Measurements from ENCODE around the gene SYNGR3.
A peak's percentile ranks its signal among the peaks of the same experiment; 100 is the strongest.
"Not testable (repeated sequence)": the region's sequence is repeated elsewhere in the genome, so short reads cannot be mapped to it uniquely, and the experiment has no call there.

The SYNGR3 gene, protein sequence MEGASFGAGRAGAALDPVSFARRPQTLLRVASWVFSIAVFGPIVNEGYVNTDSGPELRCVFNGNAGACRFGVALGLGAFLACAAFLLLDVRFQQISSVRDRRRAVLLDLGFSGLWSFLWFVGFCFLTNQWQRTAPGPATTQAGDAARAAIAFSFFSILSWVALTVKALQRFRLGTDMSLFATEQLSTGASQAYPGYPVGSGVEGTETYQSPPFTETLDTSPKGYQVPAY

DNA sequence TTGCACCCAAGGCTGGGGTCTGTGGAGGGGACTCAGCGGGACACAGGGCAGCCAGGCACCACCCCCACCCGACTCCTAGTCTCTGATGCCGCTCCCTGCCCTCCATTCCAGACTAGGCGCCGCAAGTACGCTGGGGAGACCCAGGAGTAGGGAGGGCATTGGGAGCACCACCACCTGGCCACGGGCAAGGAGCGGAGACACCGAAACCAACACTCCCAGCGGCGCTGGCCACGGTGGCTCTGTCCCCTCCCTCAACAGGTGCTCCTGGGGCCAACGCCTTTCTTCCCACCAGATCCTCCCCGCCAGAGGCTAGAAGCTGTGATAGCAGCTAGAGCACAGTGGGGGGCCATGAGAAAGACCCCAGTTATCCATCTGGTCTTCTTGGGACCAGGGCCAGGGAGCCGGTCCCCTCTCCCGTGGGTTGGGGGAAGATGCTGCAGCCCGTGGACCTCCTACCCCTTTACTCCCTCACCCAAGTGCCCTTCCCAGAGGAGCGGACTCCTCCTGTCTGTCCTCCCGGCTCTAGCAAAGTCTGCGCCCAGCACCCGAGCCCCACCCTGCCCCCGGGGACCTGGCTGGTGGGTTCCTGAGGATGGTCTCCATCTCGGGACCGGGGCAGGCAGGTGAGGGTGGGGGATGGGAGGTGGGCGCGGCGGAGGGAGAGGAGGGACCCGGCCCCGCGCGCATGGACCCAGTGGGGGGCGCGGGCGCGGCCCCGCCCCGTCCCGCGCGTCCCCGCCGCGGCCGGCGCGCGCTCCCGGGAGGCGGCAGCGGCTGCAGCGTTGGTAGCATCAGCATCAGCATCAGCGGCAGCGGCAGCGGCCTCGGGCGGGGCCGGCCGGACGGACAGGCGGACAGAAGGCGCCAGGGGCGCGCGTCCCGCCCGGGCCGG lies at the start of gene SYNGR3:
Gene SYNGR3, plus strand, starts transcription at position 762 of the 892 bp plus-strand sequence. CDS start 133 bp downstream, outside the sequence.
- DNase-seq = no peak

DNA sequence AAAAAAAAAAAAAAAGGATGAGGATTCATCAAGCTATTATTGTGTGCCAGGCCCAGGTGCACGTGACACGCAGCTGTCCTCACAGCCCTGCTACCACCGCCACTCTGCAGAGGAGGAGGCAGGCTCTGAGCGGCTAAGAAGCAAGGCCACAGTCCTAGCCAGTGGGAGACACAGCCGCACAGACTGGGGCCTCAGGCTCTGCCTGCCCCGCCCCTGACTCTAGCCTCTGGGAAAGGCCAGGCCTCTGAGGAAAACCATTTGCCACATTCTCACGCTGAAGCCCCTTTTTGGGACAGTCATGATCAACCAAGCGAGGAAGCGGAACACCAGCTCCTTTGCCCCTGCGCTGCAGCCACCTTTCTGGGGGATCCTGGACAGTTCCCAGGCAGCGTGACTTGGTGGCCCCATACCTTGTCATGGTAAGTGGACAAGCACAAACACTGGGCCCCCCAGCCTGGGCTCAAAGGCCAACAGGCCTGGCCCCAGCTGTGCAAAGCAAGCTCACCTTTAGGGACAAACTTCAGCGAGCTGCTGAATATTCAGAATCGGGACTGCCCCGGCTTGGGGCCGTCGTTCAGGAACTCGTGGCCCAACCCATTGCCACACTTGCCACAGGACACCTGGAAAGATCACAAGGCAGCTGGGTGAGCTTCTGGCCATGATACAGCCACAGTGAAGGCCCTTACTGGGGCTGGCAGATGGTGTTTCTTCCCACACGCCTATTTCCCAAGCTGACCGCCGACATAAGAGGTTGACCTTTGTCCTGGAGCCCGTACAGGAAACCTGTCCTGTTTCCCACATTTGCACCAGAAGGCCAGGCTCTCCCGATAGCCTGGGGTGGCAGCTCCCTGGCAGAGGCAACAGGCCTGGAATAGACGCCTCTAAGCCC lies 49.3 kb upstream of the SYNGR3 start:
- no peak for DNase-seq

DNA sequence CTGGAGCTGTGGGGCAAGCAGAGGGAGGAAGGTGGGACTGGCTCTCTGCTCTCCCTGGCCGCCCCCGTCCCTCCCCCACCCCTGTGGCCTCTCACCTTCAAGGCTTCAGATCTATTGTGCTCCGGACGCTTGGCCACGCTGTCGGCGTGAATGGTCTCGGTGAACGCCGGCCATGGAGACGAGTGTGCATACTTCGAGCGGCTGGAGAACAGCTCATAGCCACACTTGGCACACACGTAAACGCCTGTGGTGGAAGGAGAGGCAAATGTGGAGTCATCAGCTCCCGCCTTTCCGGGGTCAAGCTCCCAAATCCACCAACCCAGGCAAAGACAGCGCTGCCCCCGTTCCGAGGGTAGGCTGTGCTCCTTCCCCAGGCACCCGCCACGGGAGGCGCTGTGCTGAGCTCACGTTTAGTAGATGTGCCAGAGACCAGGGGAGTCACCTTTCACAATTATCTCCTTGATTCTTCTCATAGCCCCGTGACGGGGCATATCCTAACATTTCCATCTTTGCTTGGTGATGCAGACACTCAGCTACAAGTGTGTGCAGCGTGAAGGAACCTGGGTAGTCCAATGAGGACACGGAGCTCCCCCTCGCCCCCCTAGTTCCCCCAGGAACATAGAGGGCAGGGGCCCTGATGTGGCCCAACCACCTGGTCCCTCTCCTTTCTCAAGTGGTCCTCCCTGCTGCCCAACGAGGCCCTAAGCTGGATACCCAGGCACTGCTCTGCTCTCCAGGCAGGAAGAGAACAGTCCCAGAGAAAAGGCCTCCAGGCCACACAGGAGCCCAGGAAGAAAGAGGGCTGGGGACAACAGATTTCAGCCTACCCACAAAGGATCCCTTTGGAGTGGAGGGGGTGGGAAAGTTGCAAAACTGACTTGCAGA lies 48.4 kb upstream of the SYNGR3 start:
- DNase-seq = no peak

DNA sequence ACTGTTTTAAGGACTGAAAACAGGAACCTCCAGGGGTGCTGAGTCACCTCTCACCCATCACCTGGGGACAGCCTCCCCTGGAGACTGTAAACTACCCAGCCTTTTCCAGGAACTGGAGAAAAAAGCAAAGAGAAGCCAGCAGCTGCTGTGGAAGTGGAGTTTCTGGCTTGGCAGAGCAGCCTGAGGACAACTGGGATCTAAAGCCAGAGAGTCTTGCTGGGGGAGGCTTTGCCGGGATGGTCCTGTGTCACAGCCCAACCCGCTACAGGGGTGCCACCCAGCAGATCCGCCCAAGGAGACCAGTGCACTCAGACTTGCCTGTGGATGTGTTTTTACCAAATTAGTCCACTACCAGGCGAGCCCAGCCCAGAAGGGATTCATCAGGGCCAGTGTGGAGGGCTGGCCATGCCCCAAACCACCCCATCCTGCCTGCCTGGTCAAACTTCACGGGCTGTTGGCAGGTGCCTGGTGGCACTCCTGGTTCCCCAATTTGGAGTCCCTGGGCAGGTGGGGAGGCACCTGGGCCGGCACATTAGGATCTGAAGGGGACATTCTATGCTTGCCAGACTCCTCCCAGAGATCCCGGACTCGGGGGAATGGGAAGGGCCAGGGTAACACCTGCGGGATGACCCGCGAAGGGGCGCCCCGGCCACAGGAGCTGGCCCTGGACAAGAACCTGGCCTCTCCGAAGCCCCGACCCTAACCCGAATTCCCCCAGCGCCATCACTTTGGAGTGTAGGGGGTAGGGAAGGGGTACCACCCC lies 47.5 kb upstream of the SYNGR3 start:
- no peak for DNase-seq

DNA sequence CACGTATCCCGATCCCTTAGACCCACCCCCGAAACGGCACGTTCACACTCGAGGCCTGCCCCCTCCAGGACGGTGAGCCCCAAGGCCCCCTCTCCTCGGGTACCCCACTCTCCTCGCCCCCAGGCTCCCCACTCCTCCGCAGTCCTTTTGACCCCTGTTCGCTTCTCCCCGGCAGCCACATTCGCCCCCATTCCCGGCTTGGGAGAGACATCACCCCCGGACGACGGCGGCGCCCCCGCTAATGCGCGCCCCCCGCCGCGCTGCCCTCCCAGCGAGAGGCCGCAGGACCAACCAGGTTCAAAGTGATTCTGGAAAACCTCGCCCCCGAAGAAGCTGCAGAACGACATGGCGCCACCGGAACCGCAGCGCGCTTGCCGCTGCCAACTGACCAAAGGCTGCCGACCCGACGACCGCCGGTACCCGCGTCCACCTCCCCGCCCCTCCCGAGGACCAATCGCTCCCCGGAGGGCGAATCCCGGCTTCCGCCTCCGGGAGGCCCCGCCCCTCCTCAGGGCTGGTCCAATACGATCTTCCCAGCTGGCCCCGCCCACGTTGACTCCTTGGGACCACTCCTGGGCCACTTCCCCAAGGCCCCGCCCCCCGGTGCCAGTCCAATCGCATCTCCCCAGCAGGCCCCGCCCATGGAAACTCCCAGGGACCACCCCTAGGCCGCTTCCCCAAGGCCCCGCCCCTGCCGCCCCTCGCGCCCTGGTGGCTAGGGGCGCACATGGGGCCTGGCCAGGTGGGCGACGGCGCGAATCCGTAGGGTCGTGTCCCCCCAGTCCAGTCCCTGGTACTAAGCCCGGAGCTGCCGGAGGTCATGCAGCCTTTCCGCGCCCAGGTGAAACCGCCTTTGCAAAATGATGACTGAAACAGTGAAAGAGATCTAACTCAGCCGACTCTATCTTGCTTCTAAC lies 46.7 kb upstream of the SYNGR3 start, which contains the start of gene MSRB1:
Gene MSRB1, minus strand, starts transcription at position 390 of the 917 bp plus-strand sequence. Its CDS starts 43 bp downstream, at position 347.
- DNase-seq = peak; percentile 99

DNA sequence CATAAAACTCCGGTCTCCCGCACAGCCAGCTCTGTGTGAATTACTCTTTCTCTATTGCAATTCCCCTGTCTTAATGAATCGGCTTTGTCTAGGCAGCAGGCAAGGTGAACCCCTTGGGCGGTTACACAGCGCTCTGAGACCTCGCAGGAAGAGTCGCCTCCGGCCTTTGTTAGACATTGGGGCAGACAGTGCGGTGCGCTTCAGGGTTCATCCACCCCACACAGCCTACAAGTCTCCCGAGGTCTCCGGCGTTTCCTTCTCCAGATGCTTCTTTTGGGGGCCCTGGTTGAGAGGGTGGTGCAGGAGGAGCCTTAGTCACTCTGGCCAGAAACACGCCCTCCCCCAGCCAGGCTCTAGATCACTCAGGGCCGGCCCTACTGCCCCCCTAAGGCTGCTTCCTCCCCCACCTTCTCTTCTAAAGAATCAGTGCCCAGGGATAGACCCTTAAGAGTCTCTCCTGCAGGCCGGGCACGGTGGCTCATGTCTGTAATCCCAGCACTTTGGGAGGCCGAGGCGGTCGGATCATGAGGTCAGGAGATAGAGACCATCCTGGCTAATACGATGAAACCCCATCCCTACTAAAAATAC lies 45.1 kb upstream of the SYNGR3 start:
- DNase-seq = no peak

DNA sequence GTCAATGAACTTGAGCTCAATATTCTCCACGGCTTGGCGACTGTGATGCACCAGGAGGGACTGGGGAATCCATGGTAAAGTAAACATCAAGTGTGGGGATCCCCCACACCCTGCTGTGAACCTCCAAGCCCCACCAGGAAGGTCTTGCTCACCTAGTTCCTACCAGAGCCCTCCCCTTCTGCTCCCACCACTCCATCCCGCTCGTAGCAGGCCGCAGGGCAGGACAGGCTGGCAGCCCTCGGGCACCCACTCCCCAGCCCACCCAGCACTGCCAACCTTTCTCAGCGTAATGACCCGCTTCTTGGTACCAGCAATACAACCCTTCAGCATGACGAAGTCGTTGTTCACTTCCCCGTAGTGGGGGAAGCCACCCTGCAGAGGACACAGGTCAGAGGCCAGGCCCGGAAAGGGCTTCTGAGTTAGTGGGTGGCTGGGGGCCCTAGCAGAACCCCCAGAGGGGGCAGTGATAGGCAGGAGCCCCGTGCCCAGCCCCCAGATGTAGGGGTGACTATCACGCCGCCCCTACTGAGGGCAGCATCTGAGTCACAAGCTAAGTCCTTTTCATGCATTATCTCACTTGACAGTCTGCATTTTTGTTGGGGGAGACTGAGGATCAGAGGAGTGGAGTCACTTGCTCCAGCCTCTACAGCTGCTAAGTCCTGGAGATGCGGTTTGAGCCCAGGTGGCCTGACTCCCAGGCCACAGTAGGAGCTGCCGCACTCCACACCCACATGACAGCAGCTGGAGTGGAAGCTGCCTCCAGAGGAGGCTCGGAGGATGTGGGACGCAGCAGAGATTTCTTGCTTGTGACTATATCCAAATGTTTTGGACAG lies 44.0 kb upstream of the SYNGR3 start:
- no peak for DNase-seq

DNA sequence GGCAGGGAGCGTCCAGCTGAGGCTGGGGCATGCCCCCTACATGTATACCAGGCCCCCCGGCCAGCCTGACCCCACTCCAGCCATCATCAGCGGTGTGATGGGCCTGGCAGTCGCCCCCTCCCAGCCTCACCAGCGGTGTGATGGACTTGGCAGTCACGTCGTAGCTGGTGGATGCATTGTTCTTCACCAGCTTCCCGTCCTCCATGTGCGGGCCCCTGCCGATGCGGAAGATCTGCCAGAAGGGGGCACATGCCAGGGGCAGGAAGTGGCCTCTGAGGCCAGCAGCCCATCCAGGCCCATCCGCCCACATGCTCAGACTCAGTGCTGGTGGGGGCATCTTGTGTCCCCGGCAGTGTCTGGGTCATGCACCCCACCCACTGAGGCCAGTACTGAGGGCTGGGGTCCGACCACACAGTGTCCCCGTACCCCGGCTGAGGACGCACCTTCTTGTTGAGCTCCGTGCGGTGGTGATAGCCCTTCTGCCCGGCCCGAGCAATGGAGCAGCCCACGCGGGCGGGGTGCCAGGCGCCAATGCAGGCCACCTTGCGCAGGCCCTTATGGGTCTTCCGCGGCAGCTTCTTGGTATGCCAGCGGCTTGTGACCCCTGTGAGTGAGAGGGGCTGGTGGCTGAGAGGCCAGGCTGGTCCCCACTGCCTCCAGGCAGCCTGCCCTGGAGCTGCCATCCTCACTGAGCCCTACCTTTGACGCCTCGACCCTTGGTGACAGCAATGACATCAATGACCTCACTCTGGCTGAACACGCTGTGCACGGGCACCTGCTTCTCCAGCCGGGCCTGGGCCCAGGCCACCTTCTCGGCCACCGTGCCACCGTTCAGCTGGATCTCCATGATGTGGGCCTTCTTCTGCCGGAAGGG lies 43.0 kb upstream of the SYNGR3 start:
- DNase-seq = no peak

DNA sequence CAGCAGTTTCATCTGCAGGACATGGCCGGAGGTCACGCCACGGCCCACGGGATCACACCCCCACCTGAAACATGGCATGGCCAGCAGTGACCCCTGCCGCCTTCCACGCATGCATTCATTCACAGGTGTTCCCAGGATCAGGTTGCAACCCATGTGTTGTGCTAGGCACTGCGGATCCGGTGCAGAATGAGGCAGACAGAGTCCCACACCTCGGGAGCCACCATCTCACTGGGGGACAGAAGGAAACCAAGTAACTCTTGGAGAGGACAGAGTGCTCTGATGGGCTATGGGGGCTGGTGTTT lies 42.5 kb upstream of the SYNGR3 start:
- DNase-seq = no peak

DNA sequence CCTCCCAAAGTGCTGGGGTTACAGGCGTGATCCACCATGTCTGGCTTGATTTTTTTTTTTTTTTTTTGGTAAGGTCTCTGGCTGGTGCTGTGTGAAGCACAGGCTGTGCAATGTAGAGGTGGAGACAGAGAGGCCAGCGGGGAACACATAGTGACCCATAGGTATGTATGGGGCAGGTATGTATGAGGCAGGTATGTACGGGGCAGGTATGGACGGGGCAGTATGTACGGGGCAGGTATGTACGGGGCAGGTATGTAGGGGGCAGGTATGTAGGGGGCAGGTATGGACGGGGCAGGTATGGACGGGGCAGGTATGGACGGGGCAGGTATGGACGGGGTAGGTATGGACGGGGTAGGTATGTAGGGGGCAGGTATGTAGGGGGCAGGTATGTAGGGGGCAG lies 40.3 kb upstream of the SYNGR3 start:
- no peak for DNase-seq

DNA sequence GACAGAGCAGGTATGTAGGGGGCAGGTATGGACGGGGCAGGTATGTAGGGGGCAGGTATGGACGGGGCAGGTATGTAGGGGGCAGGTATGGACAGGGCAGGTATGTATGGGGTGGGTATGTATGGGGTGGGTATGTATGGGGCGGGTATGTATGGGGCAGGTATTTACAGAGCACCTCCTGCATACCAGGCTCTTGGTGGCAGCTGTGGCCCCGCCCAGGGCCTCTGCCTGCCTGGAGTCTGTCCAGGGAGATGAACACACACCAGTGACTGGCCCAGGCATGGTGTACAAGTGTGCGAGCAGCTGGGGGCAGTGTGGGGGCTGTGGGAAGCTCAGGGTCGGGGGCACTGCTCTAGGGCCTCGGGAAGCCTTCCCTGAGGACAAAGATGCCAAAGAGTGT lies 39.7 kb upstream of the SYNGR3 start:
- no peak for DNase-seq

DNA sequence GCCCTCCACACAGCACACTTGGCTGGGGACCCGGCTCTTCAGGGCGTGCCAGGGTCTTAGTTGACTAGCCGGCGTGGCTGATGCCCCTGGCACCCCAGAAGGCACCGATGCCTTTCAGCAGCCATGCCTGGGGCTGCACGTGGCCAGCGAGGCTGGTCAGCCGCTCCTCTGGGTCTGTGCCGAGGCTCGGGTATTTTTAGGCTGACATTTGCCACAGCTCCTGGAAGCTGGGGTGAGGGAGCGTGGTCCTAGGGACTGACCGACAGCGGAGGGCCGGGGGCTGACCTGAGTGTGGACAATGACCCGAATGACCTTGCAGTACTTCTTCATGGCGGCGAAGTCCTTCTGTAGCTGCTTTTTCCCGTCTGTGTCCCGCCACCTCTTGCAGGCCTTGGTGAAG lies 39.2 kb upstream of the SYNGR3 start:
- DNase-seq = no peak

DNA sequence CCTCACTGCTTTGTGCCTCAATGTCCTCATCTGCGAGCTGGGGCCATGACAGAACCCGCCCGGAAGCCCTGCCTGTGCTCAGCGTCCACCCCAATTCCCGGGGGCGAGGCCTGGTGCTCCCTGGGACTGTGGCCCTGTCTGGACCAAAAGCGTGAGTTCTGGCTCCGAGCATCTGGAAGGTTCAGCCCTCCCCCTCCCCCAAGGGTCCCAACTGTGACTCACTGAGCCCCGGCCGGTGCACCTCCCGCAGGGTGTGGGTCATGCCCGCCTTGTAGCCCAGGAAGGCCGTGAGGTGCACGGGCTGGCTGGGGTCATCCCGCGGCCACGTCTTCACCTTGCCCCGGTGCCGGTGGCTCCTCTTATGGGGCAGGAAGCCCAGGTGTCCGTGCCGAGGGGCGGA lies 36.0 kb upstream of the SYNGR3 start:
- peak; percentile 25 for DNase-seq

DNA sequence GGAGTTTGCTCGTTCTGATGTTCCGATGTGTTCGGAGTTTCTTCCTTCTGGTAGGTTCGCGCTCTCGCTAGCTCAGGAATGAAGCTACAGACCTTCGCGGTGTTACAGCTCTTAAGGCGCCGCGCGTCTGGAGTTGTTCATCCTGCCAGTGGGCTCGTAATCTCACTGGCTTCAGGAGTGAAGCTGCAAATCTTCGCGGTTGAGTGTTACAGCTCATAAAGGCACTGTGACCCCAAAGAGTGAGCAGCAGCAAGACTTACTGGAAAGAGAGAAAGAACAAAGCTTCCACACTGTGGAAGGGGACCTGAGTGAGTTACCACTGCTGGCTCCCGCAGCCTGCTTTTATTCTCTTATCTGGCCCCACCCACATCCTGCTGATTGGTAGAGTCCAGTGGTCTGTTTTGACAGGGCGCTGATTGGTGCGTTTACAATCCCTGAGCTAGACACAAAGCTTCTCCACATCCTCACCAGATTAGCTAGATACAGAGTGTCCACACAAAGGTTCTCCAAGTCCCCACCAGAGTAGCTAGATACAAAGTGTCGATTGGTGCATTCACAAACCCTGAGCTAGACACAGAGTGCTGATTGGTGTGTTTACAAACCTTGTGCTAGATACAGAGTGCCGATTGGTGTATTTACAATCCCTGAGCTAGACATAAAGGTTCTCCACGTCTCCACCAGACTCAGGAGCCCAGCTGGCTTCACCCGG lies 32.2 kb upstream of the SYNGR3 start:
- not testable (repeated sequence) for DNase-seq

DNA sequence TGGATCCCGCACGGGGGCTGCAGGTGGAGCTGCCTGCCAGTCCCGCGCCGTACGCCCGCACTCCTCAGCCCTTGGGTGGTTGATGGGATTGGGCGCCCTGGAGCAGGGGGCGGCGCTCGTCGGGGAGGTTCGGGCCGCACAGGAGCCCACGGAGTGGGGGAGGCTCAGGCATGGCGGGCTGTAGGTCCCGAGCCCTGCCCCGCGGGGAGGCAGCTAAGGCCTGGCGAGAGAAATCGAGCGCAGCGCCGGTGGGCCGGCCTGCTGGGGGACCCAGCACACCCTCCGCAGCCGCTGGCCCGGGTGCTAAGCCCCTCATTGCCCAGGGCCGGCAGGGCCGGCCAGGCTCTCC lies 31.7 kb upstream of the SYNGR3 start:
- peak; percentile 26 for DNase-seq

DNA sequence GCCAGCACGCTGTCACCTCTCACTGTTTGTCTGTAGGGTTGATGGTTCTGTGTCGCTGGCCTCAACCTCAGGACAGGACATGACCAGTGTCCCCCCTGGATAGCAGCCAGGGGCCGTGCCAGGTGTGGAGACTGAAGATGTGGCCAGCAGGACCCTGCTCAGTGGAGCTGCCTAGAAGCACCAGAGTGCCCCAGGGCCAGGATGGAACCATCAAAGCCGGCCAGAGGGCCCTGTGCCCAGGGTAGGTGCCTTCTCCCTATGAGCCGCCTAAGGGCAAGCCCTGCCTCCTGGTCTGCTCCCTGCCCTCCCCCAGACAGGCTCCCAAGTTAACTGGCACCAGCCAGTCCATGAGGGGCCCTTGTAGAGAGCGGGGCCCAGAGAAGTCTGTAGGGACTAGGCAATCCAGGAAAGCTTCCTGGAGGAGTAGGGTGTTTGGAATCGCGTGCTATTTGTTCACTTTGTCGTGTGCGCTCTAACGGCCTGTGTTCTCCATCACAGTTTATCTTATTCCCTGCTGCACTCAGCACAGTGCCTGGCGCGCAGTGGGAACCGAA lies 31.0 kb upstream of the SYNGR3 start:
- peak; percentile 39 for DNase-seq

Data from left hindlimb (tissue), 1 donor.